Keratinocyte (primary cell): ENCODE data around the gene CFAP20. TPM values are rescaled to one million over a fixed set of nuclear protein-coding genes. Genes with fewer than 3 reads are reported as not detected.

Experiments
- DNase-seq: peaks from one replicate; pipeline ENCODE4 v3.0.0-alpha.2; 2011; ENCODE audit warnings: low read depth, missing footprints, low spot score
- FAIRE-seq: peaks from 2 replicates; lab custom pipeline; 2011; peaks lifted over from hg19 to GRCh38; lab: Jason Lieb, UNC
- H2AFZ ChIP-seq: 2 replicates; pipeline ENCODE4 v1.6.0; 2012; ENCODE audit warnings: low read length, control low read depth, inconsistent platforms; ENCODE audit not compliant: control insufficient read depth
- H3K27ac ChIP-seq: 2 replicates; pipeline ENCODE4 v1.5.1; 2011; ENCODE audit warnings: low read length; ENCODE audit not compliant: control insufficient read depth, insufficient read depth
- H3K27me3 ChIP-seq: 3 replicates; pipeline ENCODE4 v1.6.0; 2011; ENCODE audit warnings: low read length; ENCODE audit not compliant: control insufficient read depth, insufficient read depth; ENCODE audit errors: extremely low read depth
- H3K36me3 ChIP-seq, 2 experiments: 2 replicates in 1 of 2; 3 replicates in 1 of 2; pipeline ENCODE4 v1.5.1; 2011; ENCODE audit warnings: low read length in 2 of 2, mild to moderate bottlenecking in 1 of 2; ENCODE audit not compliant: control insufficient read depth in 2 of 2, insufficient read depth in 2 of 2; ENCODE audit errors: extremely low read depth in 1 of 2
- H3K4me1 ChIP-seq: 3 replicates; pipeline ENCODE4 v1.5.1; 2011; ENCODE audit warnings: low read length; ENCODE audit not compliant: control insufficient read depth, insufficient read depth; ENCODE audit errors: extremely low read depth
- H3K4me2 ChIP-seq: 3 replicates; pipeline ENCODE4 v1.6.0; 2011; ENCODE audit warnings: low read depth, low read length; ENCODE audit not compliant: control insufficient read depth, insufficient read depth; ENCODE audit errors: extremely low read depth
- H3K4me3 ChIP-seq, 3 experiments: fragments of 200-600 bp in 1 of 3; sonication (generic) in 1 of 3; 2 replicates in 2 of 3; 3 replicates in 1 of 3; pipeline ENCODE4 v1.5.1; 2011 to 2016; ENCODE audit warnings: low read length in 3 of 3, mild to moderate bottlenecking in 3 of 3, control low read depth in 2 of 3, inconsistent platforms in 1 of 3, low read depth in 1 of 3, mixed read lengths in 1 of 3, mixed run types in 1 of 3, moderate library complexity in 1 of 3; ENCODE audit not compliant: control insufficient read depth in 2 of 3, insufficient read depth in 2 of 3; ENCODE audit errors: extremely low read depth in 1 of 3
- H3K79me2 ChIP-seq: 2 replicates; pipeline ENCODE4 v1.6.0; 2012; ENCODE audit warnings: low read length; ENCODE audit not compliant: control insufficient read depth, insufficient read depth
- H3K9ac ChIP-seq: 3 replicates; pipeline ENCODE4 v1.6.0; 2011; ENCODE audit warnings: low read length; ENCODE audit not compliant: control insufficient read depth, insufficient read depth; ENCODE audit errors: extremely low read depth
- H3K9me1 ChIP-seq: 3 replicates; pipeline ENCODE4 v1.6.0; 2011; ENCODE audit warnings: low read length; ENCODE audit not compliant: control insufficient read depth, insufficient read depth; ENCODE audit errors: extremely low read depth
- H3K9me3 ChIP-seq: 2 replicates; pipeline ENCODE4 v1.5.1; 2012; ENCODE audit warnings: low read depth, low read length; ENCODE audit not compliant: control insufficient read depth
- H4K20me1 ChIP-seq: 3 replicates; pipeline ENCODE4 v1.6.0; 2011; ENCODE audit warnings: low read length; ENCODE audit not compliant: control insufficient read depth, insufficient read depth; ENCODE audit errors: extremely low read depth
- EZH2 ChIP-seq: IDR thresholded peaks from one replicate; pipeline ENCODE4 v1.6.1; 2012; ENCODE audit warnings: inconsistent platforms, mild to moderate bottlenecking, low read length, moderate library complexity
- dilution Hi-C: fragments of 300-500 bp; cut with MboI; formaldehyde crosslinking; loops from one replicate; pipeline ENCODE4 v1.7.0; 2020; ENCODE audit warnings: low sequenced_read_pairs; ENCODE audit not compliant: extremely low pct_ligation_motif_present
- polyA plus RNA-seq, 5 experiments: library from polyadenylated mRNA; depleted of rRNA in 3 of 5; stranded (reverse) in 3 of 5; stranded (forward) in 1 of 5; unstranded in 1 of 5; fragments of >200 nt; gene quantifications; 1 replicate in 1 of 5; 2 replicates in 3 of 5; 3 replicates in 1 of 5; pipeline versions ENCODE4 v1.2.1 to v1.2.3, GENCODE V29; 2011 to 2012; ENCODE audit warnings: missing spikeins in 2 of 5, low read depth in 1 of 5, low replicate concordance in 1 of 5
- TF ChIP-seq, protein P1 (sequence below), 3 experiments: IDR thresholded peaks in 1 of 3; conservative IDR thresholded peaks in 1 of 3; optimal IDR thresholded peaks in 1 of 3; 2 replicates in 2 of 3; 3 replicates in 1 of 3; pipeline versions ENCODE3 to v1.5.1; 2011; ENCODE audit warnings: low read length in 3 of 3, mild to moderate bottlenecking in 3 of 3, moderate library complexity in 2 of 3, control low read depth in 1 of 3, inconsistent platforms in 1 of 3; ENCODE audit not compliant: insufficient read depth in 2 of 3; ENCODE audit errors: extremely low read depth in 1 of 3

The CFAP20 gene
- polyA plus RNA-seq, 1 donor (not counting 4 experiments of a cell fraction or from before 2014, with no cell fraction given): 52.0 TPM

DNA sequence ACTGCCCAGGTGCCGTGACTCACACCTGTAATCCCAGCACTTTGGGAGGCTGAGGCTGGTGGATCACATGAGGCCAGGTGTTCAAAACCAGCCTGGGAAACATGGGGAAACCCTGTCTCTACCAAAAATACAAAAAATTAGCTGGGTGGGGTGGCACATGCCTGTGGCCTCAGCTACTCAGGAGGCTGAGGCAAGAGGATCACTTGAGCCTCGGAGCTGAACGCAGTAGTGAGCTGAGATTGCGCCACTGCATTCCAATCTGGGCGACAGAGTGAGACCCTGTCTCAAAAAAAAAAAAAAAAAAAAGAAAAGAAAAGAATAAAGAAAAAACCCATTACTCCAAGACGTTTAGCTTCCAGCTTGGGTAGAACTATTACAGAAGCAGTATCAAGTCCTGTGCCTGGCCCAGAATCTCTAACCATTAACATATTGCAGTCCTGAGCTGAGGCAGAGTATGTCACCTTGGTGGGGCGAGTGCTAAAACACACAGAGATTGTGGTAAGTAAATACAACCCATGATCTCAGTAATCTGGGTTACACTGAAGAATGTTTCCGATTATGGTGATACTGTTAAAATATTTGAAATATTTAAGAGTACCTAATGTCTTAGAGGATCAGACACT, 23.2 kb upstream of the CFAP20 start:
- Histone ChIP-seq H2AFZ (no peak overlapping the region), H3K79me2 (no peaks in the 10 kb centered on the region), H3K4me2 (no peak overlapping the region), H3K9me3 (no peaks in the 10 kb centered on the region), H3K9ac (no peak overlapping the region), H4K20me1 (no peaks in the 10 kb centered on the region), H3K36me3 (no peaks in the 10 kb centered on the region), H3K4me1 (no peaks in the 10 kb centered on the region), H3K4me3 (no peak overlapping the region), H3K9me1 (no peaks in the 10 kb centered on the region), H3K27ac (no peak overlapping the region), H3K27me3 (no peaks in the 10 kb centered on the region)
- TF ChIP-seq EZH2: no peak
- TF ChIP-seq, protein P1, sequence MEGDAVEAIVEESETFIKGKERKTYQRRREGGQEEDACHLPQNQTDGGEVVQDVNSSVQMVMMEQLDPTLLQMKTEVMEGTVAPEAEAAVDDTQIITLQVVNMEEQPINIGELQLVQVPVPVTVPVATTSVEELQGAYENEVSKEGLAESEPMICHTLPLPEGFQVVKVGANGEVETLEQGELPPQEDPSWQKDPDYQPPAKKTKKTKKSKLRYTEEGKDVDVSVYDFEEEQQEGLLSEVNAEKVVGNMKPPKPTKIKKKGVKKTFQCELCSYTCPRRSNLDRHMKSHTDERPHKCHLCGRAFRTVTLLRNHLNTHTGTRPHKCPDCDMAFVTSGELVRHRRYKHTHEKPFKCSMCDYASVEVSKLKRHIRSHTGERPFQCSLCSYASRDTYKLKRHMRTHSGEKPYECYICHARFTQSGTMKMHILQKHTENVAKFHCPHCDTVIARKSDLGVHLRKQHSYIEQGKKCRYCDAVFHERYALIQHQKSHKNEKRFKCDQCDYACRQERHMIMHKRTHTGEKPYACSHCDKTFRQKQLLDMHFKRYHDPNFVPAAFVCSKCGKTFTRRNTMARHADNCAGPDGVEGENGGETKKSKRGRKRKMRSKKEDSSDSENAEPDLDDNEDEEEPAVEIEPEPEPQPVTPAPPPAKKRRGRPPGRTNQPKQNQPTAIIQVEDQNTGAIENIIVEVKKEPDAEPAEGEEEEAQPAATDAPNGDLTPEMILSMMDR (optimal IDR thresholded peaks at IDR 0.05 in 1 of 3, IDR thresholded peaks at IDR 0.05 in 1 of 3, conservative IDR thresholded peaks at IDR 0.05 in 1 of 3; ENCODE audit: extremely low read depth in 1 of 3, insufficient read depth in 2 of 3, low read length in 3 of 3): no peak
- dilution Hi-C loops: no loop called here
- FAIRE-seq: no peak
- no peak for DNase-seq

DNA sequence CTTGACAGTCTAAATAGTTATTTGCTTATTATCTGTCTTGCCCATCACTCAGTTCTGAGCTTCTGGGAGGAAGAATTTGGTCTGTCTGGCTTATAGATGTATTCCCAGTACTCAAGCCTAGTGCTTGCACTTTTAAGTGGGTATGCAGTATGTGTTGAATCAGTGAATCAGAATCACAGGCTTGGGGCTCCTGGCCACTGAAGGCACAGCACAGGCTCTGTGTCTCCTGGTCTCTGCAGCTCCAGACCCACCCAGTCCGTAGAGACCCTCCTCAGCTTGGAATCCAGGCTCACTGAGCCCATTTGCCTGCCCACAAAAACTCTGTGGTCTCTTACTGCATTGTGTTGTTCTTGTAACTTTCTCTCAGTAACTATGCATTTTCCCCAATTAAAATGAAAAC, 19.3 kb upstream of the CFAP20 start:
- Histone ChIP-seq H4K20me1 (no peaks in the 10 kb centered on the region), H3K9me3 (no peaks in the 10 kb centered on the region), H3K27ac (no peak overlapping the region), H3K9ac (no peak overlapping the region), H3K9me1 (no peaks in the 10 kb centered on the region), H3K27me3 (peaks cover 4% of the 10 kb centered on the region), H3K4me1 (no peaks in the 10 kb centered on the region), H2AFZ (no peak overlapping the region), H3K4me2 (no peak overlapping the region), H3K79me2 (no peaks in the 10 kb centered on the region), H3K36me3 (no peaks in the 10 kb centered on the region), H3K4me3 (no peak overlapping the region)
- no peak for DNase-seq
- dilution Hi-C loops: no loop called here
- no peak for FAIRE-seq
- TF ChIP-seq, protein P1 (optimal IDR thresholded peaks at IDR 0.05 in 1 of 3, IDR thresholded peaks at IDR 0.05 in 1 of 3, conservative IDR thresholded peaks at IDR 0.05 in 1 of 3; ENCODE audit: extremely low read depth in 1 of 3, insufficient read depth in 2 of 3, low read length in 3 of 3): no peak
- no peak for TF ChIP-seq EZH2
